Natural killer cell (primary cell): ENCODE data around the gene GCLM. TPM values are rescaled to one million over a fixed set of nuclear protein-coding genes. Genes with fewer than 3 reads are reported as not detected.

Experiments used
- ATAC-seq, 3 donors: fragments of 150-1000 bp in 2 of 3; fragments of 200-7000 bp in 1 of 3; cut with Tn5 transposase; 1 replicate in 1 of 3; 2 replicates in 2 of 3; pipeline ENCODE4 v1.10.0; 2021; ENCODE audit warnings: mild to moderate bottlenecking in 2 of 3, moderate library complexity in 2 of 3
- DNase-seq, 2 donors: peaks; one replicate each; pipeline versions ENCODE4 v3.0.0 to v3.0.0-alpha.2; 2013 to 2021; ENCODE audit warnings: mixed read lengths in 1 of 2
- H3K27ac ChIP-seq: one replicate; pipeline ENCODE4 v1.5.1; 2013; ENCODE audit warnings: mild to moderate bottlenecking, low read length
- H3K27me3 ChIP-seq: one replicate; pipeline ENCODE4 v1.6.1; 2013; ENCODE audit warnings: low read length; ENCODE audit not compliant: control insufficient read depth, insufficient read depth
- H3K36me3 ChIP-seq: one replicate; pipeline ENCODE4 v1.6.1; 2013; ENCODE audit warnings: low read length; ENCODE audit not compliant: control insufficient read depth, insufficient read depth
- H3K4me1 ChIP-seq: one replicate; pipeline ENCODE4 v1.6.1; 2013; ENCODE audit warnings: low read length; ENCODE audit not compliant: control insufficient read depth, insufficient read depth
- H3K4me3 ChIP-seq: one replicate; pipeline ENCODE4 v1.5.1; 2013; ENCODE audit warnings: low read length
- H3K9me3 ChIP-seq: one replicate; pipeline ENCODE4 v1.6.1; 2013; ENCODE audit warnings: low read length; ENCODE audit not compliant: control insufficient read depth, insufficient read depth
- H3K27ac Mint-ChIP-seq, 2 donors: one replicate each; pipeline ENCODE4 v1.8.0; 2022; ENCODE audit warnings: mild to moderate bottlenecking in 2 of 2, mixed read lengths in 2 of 2, moderate library complexity in 1 of 2
- H3K27me3 Mint-ChIP-seq, 2 donors: one replicate each; pipeline ENCODE4 v1.8.0; 2022; ENCODE audit warnings: low read depth in 2 of 2, mixed read lengths in 2 of 2
- H3K36me3 Mint-ChIP-seq: one replicate; pipeline ENCODE4 v1.8.0; 2022; ENCODE audit warnings: mixed read lengths
- H3K4me1 Mint-ChIP-seq, 2 donors: one replicate each; pipeline ENCODE4 v1.8.0; 2022; ENCODE audit warnings: mixed read lengths in 2 of 2
- H3K4me3 Mint-ChIP-seq: one replicate; pipeline ENCODE4 v1.8.0; 2022; ENCODE audit warnings: mild to moderate bottlenecking, moderate library complexity, mixed read lengths
- H3K9me3 Mint-ChIP-seq, 2 donors: one replicate each; pipeline ENCODE4 v1.8.0; 2022; ENCODE audit warnings: mixed read lengths in 2 of 2
- CTCF ChIP-seq: fragments of 200-600 bp; IDR thresholded peaks from one replicate; pipeline ENCODE4 v1.8.0; 2022; ENCODE audit warnings: antibody characterized with exemption
- WGBS: methylation state at CpG from one replicate; pipeline ENCODE4 v1.1.7; 2013; ENCODE audit warnings: missing lambda C conversion rate; ENCODE audit not compliant: insufficient coverage; 5-methylcytosine and 5-hydroxymethylcytosine counted together
- intact Hi-C: fragments of 100-400 bp; cut with micrococcal nuclease; formaldehyde crosslinking; loops from one replicate; pipeline ENCODE4 v1.14.2; 2022
- total RNA-seq, 4 donors: library from RNA; stranded (reverse); fragments of 120-200 nt in 1 of 4; gene quantifications; one replicate each; pipeline versions ENCODE4 v1.2.3 to v1.2.4, GENCODE V29; 2013 to 2022

Gene GCLM
- total RNA-seq: 10 to 100 TPM; 16.1 to 25.5 (median 18.6) TPM
- total RNA-seq (2013): 17.5 TPM

GRCh38 chr1:93909146-93910050 lies at the start of gene GCLM:
GCLM (minus strand) TSS chr1:93909430; CDS start chr1:93909163, 267 bp downstream.
- H3K27me3 ChIP-seq: no peaks in the 10 kb centered on the region
- DNase-seq (peak; percentile 92 to 95), ATAC-seq (peak; percentile 89 to 98 (median 92))
- intact Hi-C loops: loop anchor here (1.0 to 2.0 kb wide), 4 partner anchors 30 to 280 kb away; partner anchors contain the start of gene DNTTIP2
- peak; percentile 96 for TF ChIP-seq CTCF
- under 1% methylated on average over 102 of the region's 102 CpGs for WGBS
- Mint-ChIP-seq H3K9me3 (no peaks in the 10 kb centered on the region), H3K36me3 (no peaks in the 10 kb centered on the region), H3K4me3 (peak within 1 kb of the TSS; percentile 96), H3K27ac (peak within 1 kb of the TSS; percentile 94 to 97), H3K4me1 (peaks cover 36% of the 10 kb centered on the region in 2 donors), H3K27me3 (no peaks in the 10 kb centered on the region)
- H3K9me3 ChIP-seq: no peaks in the 10 kb centered on the region
- H3K4me1 ChIP-seq: peaks cover 13% of the 10 kb centered on the region
- H3K27ac ChIP-seq: peak within 1 kb of the TSS; percentile 91
- peak within 1 kb of the TSS; percentile 66 for H3K4me3 ChIP-seq
- H3K36me3 ChIP-seq: no peaks in the 10 kb centered on the region

- Mint-ChIP-seq H3K9me3 (peaks cover 9 to 14% of the 10 kb centered on the region in 2 donors), H3K36me3 (peaks cover 14% of the 10 kb centered on the region), H3K4me1 (peaks cover 0 to 5% of the 10 kb centered on the region in 2 donors), H3K27ac (no peak overlapping the region), H3K4me3 (no peak overlapping the region), H3K27me3 (peaks cover 0 to 6% of the 10 kb centered on the region in 2 donors)
- ATAC-seq (no peak), DNase-seq (no peak)
- no peak for TF ChIP-seq CTCF
- 40% methylated on average over 1 of the region's 1 CpG for WGBS
- H3K36me3 ChIP-seq: no peaks in the 10 kb centered on the region
- no peak overlapping the region for H3K4me3 ChIP-seq
- H3K4me1 ChIP-seq: no peaks in the 10 kb centered on the region
- H3K27me3 ChIP-seq: no peaks in the 10 kb centered on the region
- intact Hi-C loops: no loop called here
- peaks cover 10% of the 10 kb centered on the region for H3K9me3 ChIP-seq
- no peak overlapping the region for H3K27ac ChIP-seq
Measured at GRCh38 chr1:93958726-93959100, 49.5 kb upstream of the GCLM start.

- peaks cover 0 to 6% of the 10 kb centered on the region in 2 donors for H3K27me3 Mint-ChIP-seq
- intact Hi-C loops: no loop called here
- no peak overlapping the region for H3K27ac Mint-ChIP-seq
Measured at GRCh38 chr1:93958032-93958725, 48.9 kb upstream of the GCLM start.

More at GRCh38 chr1:93958032-93958725, 48.9 kb upstream of the GCLM start:
- Histone ChIP-seq H3K27ac (no peak overlapping the region), H3K4me1 (no peaks in the 10 kb centered on the region), H3K36me3 (no peaks in the 10 kb centered on the region), H3K27me3 (no peaks in the 10 kb centered on the region), H3K9me3 (peaks cover 10% of the 10 kb centered on the region), H3K4me3 (no peak overlapping the region)
- DNase-seq (no peak), ATAC-seq (no peak)
- H3K4me1 Mint-ChIP-seq: peaks cover 0 to 5% of the 10 kb centered on the region in 2 donors
- H3K36me3 Mint-ChIP-seq: peaks cover 17% of the 10 kb centered on the region
- H3K9me3 Mint-ChIP-seq: peaks cover 9 to 16% of the 10 kb centered on the region in 2 donors
- TF ChIP-seq CTCF: no peak
- H3K4me3 Mint-ChIP-seq: no peak overlapping the region
- 79% methylated on average over 1 of the region's 1 CpG for whole genome bisulfite sequencing
